HG03097 (cell line): ENCODE results near the gene ARHGDIA.

Source experiments
- ATAC-seq: cut with Tn5 transposase; IDR thresholded peaks from one replicate; pipeline ENCODE4 v1.9.1; 2021; ENCODE audit not compliant: unreplicated experiment, low FRiP score

The ARHGDIA gene

DNA sequence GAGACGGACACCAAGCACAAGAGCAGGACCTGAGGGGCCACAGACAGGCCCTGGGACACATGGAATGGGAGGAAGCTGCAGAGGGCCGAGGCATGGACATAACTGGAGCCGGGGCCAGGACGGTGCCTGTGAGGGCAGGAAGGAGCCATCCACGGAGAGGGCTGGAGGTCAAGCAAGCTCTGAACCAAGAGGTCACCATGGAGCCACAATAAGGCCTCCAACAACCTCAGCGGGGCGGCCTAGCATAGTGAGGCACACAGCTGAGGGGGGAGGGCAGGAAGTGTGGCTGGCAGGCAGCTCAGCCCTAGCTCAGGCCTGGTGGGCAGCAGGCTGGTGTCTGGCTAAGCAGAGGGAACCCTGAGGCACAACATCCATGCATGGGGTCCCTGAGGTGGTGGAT lies 42.5 kb downstream of the ARHGDIA start:
- ATAC-seq, result no peak

DNA sequence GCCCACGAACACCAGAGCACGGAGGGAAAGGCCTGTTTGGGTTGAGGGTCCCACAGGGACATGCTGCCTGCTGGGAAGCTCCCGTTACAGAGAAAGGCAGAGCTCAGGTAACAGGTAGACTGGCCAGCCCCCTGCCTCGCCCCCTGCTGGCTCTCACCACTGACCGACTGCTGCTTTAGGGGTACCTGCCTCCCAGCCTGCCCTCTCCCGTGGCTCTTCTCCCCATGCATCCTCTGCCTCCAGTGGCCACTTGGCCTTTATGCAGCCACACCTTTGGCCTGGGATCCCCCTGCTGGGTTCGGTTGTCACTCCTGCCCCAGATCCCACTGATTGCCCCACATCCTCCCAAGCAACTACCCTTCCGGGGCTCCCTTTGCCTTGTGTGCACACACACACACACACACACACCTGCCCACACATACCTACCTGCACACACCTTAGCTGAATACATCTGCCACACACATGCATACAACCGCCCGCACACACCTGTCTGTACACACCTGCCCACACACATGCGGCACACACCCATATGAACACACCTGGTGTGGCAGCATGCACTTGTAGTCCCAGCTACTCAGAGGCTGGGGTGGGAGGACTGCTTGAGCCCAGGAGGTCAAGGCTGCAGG lies 45.2 kb downstream of the ARHGDIA start:
- ATAC-seq, result no peak

DNA sequence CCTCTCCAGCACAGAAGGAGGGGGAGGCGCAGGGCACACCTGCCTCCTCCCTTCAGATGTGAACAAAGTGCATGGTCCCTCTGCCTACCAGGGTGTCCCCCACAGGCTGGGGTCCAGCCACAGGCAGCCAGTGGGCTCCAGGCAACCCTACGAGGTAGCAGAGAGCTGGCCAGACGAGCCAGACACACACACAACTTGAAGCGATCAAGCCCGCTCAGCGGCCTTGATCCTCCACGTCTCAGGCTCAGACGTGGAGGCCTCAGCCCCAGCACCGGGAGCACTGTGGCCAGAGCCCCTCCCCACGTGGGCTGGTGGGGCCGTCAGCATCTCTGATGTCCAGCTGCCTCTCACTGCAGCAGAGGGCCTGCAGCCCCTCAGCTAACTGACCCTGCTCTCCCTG lies 46.5 kb downstream of the ARHGDIA start:
- ATAC-seq, result no peak

DNA sequence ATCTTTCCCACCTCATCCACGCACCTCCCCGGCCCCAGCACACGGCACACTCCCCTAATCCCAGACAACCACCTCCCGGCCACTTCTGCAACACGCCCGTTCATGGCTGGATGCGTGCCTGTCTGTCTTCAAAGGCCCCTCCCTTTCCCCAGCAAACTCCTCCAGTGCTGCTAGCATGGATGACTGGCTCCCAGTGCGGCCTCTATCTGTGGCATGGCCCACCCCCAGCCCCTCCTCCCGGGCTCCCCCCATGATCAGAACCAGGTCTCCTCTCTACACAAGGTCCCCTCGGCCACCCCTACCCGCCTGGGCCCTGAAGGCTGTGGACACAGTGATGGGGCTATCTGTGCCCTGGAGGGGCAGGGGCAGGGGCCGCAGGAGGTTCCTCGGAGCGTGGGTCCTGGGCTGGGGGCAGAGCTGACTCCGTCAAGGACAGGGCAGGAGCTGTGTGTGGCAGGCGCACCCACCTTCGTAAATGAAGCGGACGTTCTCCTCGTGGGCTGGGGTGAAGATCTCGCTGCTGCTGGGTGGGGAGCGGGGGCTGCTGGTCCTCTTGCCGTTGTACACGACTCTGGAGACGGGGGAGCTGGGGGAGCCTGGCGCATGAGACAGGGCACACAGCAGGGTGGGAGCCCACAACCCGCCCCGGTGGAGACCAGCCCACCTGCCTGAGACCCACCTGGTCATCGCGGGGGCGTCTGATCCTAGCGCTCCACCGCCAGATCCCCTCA lies 47.2 kb downstream of the ARHGDIA start:
- no peak for ATAC-seq

DNA sequence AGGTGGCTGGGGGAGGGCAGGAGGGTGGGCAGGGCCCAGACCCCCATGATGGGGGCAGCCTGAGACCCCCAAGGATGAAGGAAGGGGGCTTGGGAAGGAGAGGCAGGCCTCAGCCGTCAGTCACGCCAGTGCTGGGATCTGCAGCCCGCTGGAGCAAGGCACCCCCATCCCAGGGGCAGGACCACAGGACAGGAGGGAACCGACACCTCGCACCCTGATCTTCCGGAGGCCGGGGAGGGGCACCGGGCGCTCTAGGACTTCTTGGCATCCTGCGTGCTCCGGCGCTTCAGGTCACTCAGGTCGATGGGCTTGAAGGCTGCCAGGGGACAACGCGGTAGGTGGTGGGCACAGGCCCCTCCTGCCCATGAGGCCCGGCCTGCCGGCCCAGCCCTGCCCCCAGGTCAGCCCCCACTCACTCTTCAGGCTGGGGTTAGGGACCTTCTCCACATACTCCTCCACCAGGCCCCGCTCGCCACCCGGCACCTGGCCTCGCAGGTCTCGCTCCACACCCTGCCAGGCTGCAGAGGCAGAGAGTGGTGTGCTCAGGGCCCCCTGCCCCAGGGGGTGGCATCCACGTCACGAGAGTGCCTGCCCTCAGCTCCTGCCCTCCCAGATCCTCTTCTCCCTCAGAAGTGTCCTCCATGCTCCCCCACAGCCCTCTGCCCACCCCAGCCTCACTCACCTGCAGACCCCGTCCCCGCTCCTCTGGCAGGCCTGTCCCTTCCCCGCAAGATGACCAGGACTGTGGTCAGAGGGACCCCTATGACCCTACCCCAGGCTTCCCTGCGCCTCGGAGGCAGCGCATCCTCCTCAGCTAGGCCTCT lies 47.9 kb downstream of the ARHGDIA start:
- no peak for ATAC-seq

DNA sequence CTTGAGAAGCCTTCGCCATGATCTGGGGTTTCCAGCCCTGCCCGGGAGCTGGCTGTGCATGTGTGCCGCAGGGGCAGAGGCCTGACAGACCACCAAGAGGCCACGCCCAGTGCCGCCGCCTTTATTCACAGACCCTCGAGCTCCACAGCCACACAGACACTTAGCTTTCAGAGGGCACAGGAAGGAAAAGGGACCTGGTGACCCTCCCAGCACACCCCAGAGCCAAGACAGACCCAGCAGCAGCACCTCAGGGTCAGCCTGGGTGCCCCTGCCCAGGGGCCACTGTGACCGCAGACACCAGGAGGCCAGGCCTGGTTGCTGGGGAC lies 48.9 kb downstream of the ARHGDIA start:
- ATAC-seq, result no peak

DNA sequence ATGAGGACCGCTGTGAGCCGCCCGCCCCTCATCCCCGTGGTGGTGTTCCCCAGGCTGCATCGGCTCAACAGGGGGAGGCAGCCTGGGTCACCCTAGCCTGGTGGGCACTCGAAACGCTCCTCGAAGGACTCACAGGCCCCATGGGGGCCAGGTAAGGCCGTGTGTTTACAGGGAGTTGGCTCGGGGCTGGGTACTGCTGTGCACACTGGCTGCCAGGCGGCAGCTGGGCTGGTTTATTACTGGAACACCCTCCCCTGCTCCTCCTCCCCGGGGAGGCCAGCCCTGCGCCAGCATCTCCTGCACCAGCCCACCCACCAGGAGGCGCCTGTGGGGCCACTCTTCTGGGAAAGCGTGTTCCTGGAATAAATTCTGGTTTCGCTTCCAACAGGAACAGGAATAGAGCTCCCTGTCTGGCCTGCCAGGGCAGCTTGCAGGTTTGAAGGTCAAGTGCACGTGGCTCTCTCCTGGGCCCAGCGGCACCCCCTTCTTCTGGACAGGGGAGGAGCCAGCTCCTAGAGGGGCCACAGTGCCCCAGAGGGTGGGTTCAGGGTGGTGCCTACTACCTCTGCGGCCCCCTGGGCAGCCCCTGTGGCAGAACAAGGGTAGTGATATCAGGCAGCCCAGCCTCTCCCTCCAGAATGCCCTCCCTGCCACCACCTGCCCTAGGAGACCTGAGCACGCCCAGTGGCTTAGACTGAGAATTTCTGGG lies 49.4 kb downstream of the ARHGDIA start:
- ATAC-seq, result no peak

DNA sequence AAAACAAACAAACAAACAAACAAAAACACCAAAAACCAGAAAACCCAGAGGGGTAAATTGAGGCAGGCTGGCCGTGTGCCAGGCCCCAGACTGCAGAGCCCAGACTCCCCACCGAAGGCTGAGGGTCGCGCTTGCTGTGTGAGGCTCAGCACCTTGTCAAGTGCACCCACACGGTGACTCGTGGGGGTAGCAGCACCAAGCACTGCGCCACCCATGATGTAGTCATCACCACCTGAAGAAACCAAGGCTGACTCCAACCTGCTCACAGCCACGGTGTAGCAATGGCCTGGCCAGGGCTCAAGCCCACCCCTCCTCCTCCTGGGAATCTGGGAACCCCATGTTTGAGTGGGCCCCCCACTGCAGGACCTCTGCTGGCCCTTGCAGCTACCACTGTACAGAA lies 50.0 kb downstream of the ARHGDIA start:
- no peak for ATAC-seq

DNA sequence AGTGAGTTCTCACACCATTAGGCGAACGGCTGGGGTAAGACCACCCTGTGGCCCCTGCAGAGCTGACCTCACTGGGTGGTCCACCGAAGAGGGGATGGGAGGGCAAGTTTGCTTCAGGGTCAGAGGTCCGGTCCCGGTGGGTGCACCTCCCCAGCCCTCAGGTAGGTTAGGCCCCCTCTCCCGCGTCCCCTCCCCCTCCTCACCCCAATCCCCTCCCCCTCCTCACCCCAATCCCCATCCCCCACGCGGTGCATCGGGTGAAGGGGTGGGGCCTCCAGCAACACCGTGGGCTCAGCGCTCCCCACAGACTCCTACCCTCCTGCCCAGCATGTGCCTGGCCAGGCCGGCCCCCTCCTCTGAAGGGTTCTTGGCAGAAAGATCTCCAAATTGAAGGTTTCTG lies 51.4 kb downstream of the ARHGDIA start:
- ATAC-seq, result no peak

DNA sequence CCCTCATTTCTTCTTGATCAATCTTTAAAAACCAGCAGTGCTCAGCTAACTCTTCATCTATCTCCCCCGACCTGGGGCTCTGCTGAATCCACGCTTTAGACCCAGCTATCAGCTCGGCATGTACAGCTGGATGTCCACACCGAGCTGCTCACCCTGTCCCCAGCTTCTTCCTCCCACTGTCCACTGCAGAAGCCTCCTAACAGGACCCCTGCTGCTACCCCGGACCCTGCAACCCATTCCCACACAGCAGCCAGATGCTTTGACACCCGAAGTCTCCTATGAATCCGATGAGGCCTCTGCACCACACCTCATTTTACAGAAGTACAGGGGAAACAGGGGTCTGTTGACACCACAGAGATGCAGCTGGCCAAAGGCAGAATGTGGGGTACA lies 53.4 kb downstream of the ARHGDIA start:
- ATAC-seq, result no peak
